Mesenchymal stem cell (in vitro differentiated cells and primary cell): Measurements from ENCODE around the gene LENG1.

Experiments
- DNase-seq: peaks from one replicate; pipeline ENCODE4 v3.0.0-alpha.2; 2013
- H2AFZ ChIP-seq: one replicate; pipeline ENCODE4 v1.6.1; 2013; ENCODE audit warnings: low read depth, mild to moderate bottlenecking, control low read depth, inconsistent platforms, low read length, moderate library complexity
- H2AK5ac ChIP-seq: 2 replicates; pipeline ENCODE4 v1.6.1; 2013; ENCODE audit warnings: low read length, moderate library complexity, mild to moderate bottlenecking, inconsistent platforms; ENCODE audit not compliant: severe bottlenecking
- H2BK120ac ChIP-seq: one replicate; pipeline ENCODE4 v1.6.1; 2013; ENCODE audit warnings: low read depth, mild to moderate bottlenecking, inconsistent platforms, low read length, moderate library complexity
- H2BK12ac ChIP-seq, 2 experiments: one replicate each; pipeline ENCODE4 v1.6.1; 2013; ENCODE audit warnings: inconsistent platforms in 2 of 2, low read length in 2 of 2, mild to moderate bottlenecking in 2 of 2, moderate library complexity in 2 of 2, control low read depth in 1 of 2
- H2BK15ac ChIP-seq: one replicate; pipeline ENCODE4 v1.6.1; 2013; ENCODE audit warnings: mild to moderate bottlenecking, low read depth, inconsistent platforms; ENCODE audit not compliant: poor library complexity, severe bottlenecking
- H2BK5ac ChIP-seq: 2 replicates; pipeline ENCODE4 v1.6.1; 2013; ENCODE audit warnings: low read depth, mild to moderate bottlenecking, low read length, control low read depth, inconsistent platforms; ENCODE audit not compliant: poor library complexity, severe bottlenecking
- H3K14ac ChIP-seq, 2 experiments: one replicate each; pipeline ENCODE4 v1.6.1; 2013; ENCODE audit warnings: inconsistent platforms in 2 of 2, low read length in 2 of 2, control low read depth in 1 of 2, mild to moderate bottlenecking in 1 of 2, moderate library complexity in 1 of 2
- H3K18ac ChIP-seq, 2 experiments: one replicate each; pipeline ENCODE4 v1.6.1; 2013; ENCODE audit warnings: inconsistent platforms in 2 of 2, low read length in 2 of 2, control low read depth in 1 of 2, low read depth in 1 of 2, mild to moderate bottlenecking in 1 of 2
- H3K23ac ChIP-seq, 2 experiments: one replicate each; pipeline ENCODE4 v1.6.1; 2013; ENCODE audit warnings: inconsistent platforms in 2 of 2, low read length in 2 of 2, mild to moderate bottlenecking in 2 of 2, moderate library complexity in 2 of 2, control low read depth in 1 of 2
- H3K27ac ChIP-seq: 2 replicates; pipeline ENCODE4 v1.5.1; 2013; ENCODE audit warnings: mild to moderate bottlenecking, moderate library complexity, low read length, control low read depth, inconsistent platforms; ENCODE audit not compliant: poor library complexity, severe bottlenecking
- H3K27me3 ChIP-seq, 2 experiments: 2 replicates each; pipeline versions ENCODE4 v1.6.1 to v1.7.0; 2013; ENCODE audit warnings: low read length in 2 of 2, mild to moderate bottlenecking in 2 of 2, moderate library complexity in 2 of 2, control low read depth in 1 of 2, inconsistent platforms in 1 of 2; ENCODE audit not compliant: control insufficient read depth in 1 of 2, insufficient read depth in 1 of 2
- H3K36me3 ChIP-seq, 2 experiments: 2 replicates each; pipeline versions ENCODE4 v1.6.1 to v1.7.0; 2013; ENCODE audit warnings: low read length in 2 of 2, control low read depth in 1 of 2, inconsistent platforms in 1 of 2, low read depth in 1 of 2, mild to moderate bottlenecking in 1 of 2; ENCODE audit not compliant: insufficient read depth in 2 of 2, control insufficient read depth in 1 of 2
- H3K4ac ChIP-seq, 2 experiments: one replicate each; pipeline ENCODE4 v1.6.1; 2013; ENCODE audit warnings: inconsistent platforms in 2 of 2, low read length in 2 of 2, mild to moderate bottlenecking in 2 of 2, moderate library complexity in 2 of 2, control low read depth in 1 of 2, low read depth in 1 of 2
- H3K4me1 ChIP-seq: 2 replicates; pipeline ENCODE4 v1.6.1; 2013; ENCODE audit warnings: low read depth, low read length, control low read depth; ENCODE audit not compliant: control insufficient read depth, insufficient read depth
- H3K4me2 ChIP-seq: 2 replicates; pipeline ENCODE4 v1.6.1; 2013; ENCODE audit warnings: low read length, mild to moderate bottlenecking, inconsistent platforms; ENCODE audit not compliant: poor library complexity, severe bottlenecking
- H3K4me3 ChIP-seq, 2 experiments: 2 replicates each; pipeline versions ENCODE4 v1.5.1 to v1.7.0; 2013; ENCODE audit warnings: low read length in 2 of 2, mild to moderate bottlenecking in 2 of 2, control low read depth in 1 of 2, low read depth in 1 of 2; ENCODE audit not compliant: insufficient read depth in 1 of 2
- H3K79me1 ChIP-seq: replicated peaks from 2 replicates; pipeline ENCODE4 v1.6.1; 2013; ENCODE audit warnings: mild to moderate bottlenecking, control low read depth, low read length, inconsistent platforms; ENCODE audit not compliant: poor library complexity, severe bottlenecking
- H3K9ac ChIP-seq: 2 replicates; pipeline ENCODE4 v1.7.0; 2013; ENCODE audit warnings: mild to moderate bottlenecking, low read length, moderate library complexity
- H3K9me3 ChIP-seq: 2 replicates; pipeline ENCODE4 v1.7.0; 2013; ENCODE audit warnings: mild to moderate bottlenecking, low read length; ENCODE audit not compliant: control insufficient read depth
- H4K8ac ChIP-seq: one replicate; pipeline ENCODE4 v1.6.1; 2013; ENCODE audit warnings: inconsistent platforms, mild to moderate bottlenecking, low read length, moderate library complexity
- H4K91ac ChIP-seq: one replicate; pipeline ENCODE4 v1.6.1; 2013; ENCODE audit warnings: mild to moderate bottlenecking, low read length, inconsistent platforms
- WGBS: methylation state at CpG from one replicate; pipeline ENCODE4 v1.1.7; 2013; ENCODE audit warnings: mixed read lengths; 5-methylcytosine and 5-hydroxymethylcytosine counted together

LENG1 gene

DNA sequence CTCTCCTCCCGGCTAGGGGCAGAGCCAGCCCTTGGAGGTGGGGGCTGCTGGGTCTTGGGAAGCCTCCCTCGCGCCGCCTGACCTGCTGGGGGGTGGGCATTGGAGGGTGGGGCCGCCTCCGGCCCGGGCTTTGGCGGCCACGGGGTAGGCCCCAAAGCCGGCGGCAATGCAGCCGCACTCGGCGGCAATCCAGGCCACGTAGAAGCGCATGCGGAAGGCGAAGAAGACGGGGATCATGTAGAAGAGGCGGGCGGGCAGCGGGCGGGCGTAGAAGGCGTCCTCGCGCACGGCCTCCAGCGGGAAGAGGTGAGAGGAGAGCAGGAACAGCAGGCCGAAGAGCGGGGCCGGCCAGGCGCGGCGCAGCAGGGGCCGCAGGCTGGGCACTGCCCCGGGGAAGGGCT is 21.2 kb upstream of the LENG1 start:
- peaks cover 2% of the 10 kb centered on the region for H3K4me1 ChIP-seq
- no peak overlapping the region for H2BK5ac ChIP-seq
- no peak overlapping the region for H2BK12ac ChIP-seq
- H2BK15ac ChIP-seq = no peak overlapping the region
- H2AFZ ChIP-seq = no peak overlapping the region
- no peak overlapping the region for H3K23ac ChIP-seq
- H3K36me3 ChIP-seq = peaks cover 51 to 52% of the 10 kb centered on the region in 2 experiments
- H3K27me3 ChIP-seq = no peaks in the 10 kb centered on the region
- no peak overlapping the region for H3K27ac ChIP-seq
- no peak for DNase-seq
- no peak overlapping the region for H3K4me3 ChIP-seq
- peaks cover 41% of the 10 kb centered on the region for H3K79me1 ChIP-seq
- no peak overlapping the region for H3K18ac ChIP-seq
- no peak overlapping the region for H2BK120ac ChIP-seq
- H3K9ac ChIP-seq = no peak overlapping the region
- no peak overlapping the region for H3K4ac ChIP-seq
- H3K14ac ChIP-seq = no peak overlapping the region
- H4K91ac ChIP-seq = no peak overlapping the region
- no peaks in the 10 kb centered on the region for H3K9me3 ChIP-seq
- H3K4me2 ChIP-seq = no peak overlapping the region
- 97% methylated on average over 37 of the region's 37 CpGs for WGBS
- no peak overlapping the region for H4K8ac ChIP-seq
- no peak overlapping the region for H2AK5ac ChIP-seq

DNA sequence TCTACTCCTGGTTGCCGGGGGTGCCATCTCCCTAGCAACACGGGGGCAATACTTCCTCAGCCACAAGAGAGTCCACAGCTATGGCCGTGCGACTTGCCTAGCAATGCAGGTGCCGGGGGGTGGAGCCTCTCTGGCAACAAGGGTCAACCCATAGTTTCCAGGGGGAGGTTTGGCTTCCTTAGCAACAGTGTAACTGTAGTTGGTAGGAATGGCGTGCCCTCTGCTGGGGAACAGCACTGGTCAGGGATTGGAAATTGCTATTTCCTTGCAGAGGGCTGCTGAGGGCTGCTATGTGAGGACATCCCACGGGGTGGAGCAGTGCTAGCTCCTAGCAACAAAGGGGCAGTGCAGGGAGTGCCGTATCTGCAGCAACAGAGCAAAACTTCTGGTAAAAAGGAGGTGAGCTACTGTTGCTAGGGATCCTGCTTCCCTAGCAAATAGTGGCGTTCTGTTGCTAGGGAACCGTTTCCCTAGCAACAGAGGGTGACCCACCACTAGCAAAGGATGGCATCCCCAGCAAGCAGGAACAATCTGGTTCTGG is 20.5 kb upstream of the LENG1 start:
- Histone ChIP-seq H2BK120ac (no peak overlapping the region), H3K27me3 (no peaks in the 10 kb centered on the region), H3K23ac (no peak overlapping the region), H3K14ac (no peak overlapping the region), H4K91ac (peak overlapping the region; percentile 54), H3K4me1 (peaks cover 2% of the 10 kb centered on the region), H3K36me3 (peaks cover 56% of the 10 kb centered on the region in 2 experiments), H3K4me3 (no peak overlapping the region), H3K9me3 (no peaks in the 10 kb centered on the region), H3K79me1 (peaks cover 39% of the 10 kb centered on the region), H2BK15ac (no peak overlapping the region), H3K18ac (peak overlapping the region in 1 of 2 experiments; percentile 14), H3K4me2 (no peak overlapping the region), H4K8ac (no peak overlapping the region), H2BK5ac (no peak overlapping the region), H2AFZ (no peak overlapping the region), H3K4ac (no peak overlapping the region), H2BK12ac (no peak overlapping the region), H3K27ac (no peak overlapping the region), H2AK5ac (no peak overlapping the region), H3K9ac (no peak overlapping the region)
- peak; percentile 89 for DNase-seq
- 55% methylated on average over 10 of the region's 10 CpGs for WGBS

DNA sequence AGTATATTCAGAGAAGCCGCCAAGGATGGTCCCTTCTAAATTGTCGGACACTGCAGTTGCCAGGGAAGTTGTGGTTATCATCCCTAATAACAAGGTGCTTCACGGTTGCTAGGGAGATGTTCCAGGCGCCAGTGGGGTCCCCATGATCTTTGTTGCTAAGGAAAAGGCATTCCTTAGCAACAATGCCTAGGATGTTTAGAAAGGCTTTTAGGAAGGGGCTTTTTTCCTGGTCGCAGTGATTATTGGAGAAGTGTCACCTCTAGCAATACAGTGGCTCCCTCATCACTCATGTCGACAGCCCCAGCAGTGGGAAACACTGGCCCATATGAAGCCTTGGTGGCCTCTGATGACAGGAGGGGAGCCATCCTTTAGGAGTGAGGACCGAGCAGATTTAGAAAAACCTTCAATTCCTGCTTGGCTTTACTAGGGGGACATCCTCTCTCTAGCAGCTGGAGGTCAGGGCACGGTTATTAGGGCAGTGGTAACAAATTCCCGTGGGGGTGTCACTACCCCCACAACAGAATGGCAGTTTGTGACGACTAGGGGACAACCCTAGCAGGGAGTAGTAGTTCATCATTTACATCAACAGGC is 19.8 kb upstream of the LENG1 start:
- no peak overlapping the region for H3K4ac ChIP-seq
- no peak overlapping the region for H2BK15ac ChIP-seq

DNA sequence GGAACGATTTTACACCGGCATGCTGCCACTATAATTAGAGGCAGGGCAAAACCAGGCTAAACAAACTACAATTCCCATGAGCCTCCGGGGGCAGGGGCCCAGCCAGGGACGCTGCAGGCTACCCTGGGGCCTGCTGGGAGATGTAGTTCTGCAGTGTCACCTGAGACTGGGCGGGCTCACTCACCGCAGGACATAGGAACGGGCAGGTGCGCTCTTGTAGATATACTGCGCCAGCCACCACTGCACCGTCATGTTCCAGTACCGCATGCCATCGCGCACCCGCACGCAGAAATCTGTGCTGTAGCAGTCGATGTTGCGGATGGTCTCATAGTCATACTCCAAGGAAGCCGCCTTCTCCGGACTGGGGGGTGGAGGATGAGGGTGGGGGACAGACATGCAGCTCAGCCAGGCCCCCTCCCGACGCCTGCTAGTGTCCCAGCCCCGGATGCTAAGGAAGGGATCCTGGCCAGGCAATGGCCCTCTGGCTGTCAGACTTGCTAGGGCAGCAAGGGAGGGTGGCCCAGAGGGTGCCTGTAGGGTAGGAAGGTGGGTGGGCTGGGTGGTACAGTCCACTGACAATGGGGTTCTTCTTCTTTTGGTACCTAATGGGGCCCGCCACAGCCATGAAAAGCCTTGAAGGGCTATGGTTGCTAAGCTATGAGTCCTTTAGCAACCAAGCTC is 19.2 kb upstream of the LENG1 start:
- Histone ChIP-seq H4K91ac (no peak overlapping the region), H3K27me3 (no peaks in the 10 kb centered on the region)
- 80% methylated on average over 23 of the region's 23 CpGs for WGBS

More for the DNA sequence above, 19.8 kb upstream of the LENG1 start:
- H2AFZ ChIP-seq = no peak overlapping the region
- no peak overlapping the region for H4K8ac ChIP-seq
- H3K27ac ChIP-seq = no peak overlapping the region
- peak overlapping the region; percentile 54 for H4K91ac ChIP-seq
- no peak overlapping the region for H2AK5ac ChIP-seq
- H3K18ac ChIP-seq = no peak overlapping the region
- no peak for DNase-seq
- no peak overlapping the region for H3K4me3 ChIP-seq
- H2BK120ac ChIP-seq = no peak overlapping the region
- H3K36me3 ChIP-seq = peaks cover 56 to 59% of the 10 kb centered on the region in 2 experiments
- peaks cover 2% of the 10 kb centered on the region for H3K4me1 ChIP-seq
- no peak overlapping the region for H3K9ac ChIP-seq
- 94% methylated on average over 10 of the region's 10 CpGs for WGBS
- H3K23ac ChIP-seq = no peak overlapping the region
- no peak overlapping the region for H3K4me2 ChIP-seq
- no peak overlapping the region for H2BK5ac ChIP-seq
- H3K9me3 ChIP-seq = no peaks in the 10 kb centered on the region
- H3K14ac ChIP-seq = no peak overlapping the region
- peaks cover 38% of the 10 kb centered on the region for H3K79me1 ChIP-seq
- no peak overlapping the region for H2BK12ac ChIP-seq
- H3K27me3 ChIP-seq = no peaks in the 10 kb centered on the region

More for the DNA sequence above, 19.2 kb upstream of the LENG1 start:
- Histone ChIP-seq H3K9ac (no peak overlapping the region), H3K4me3 (no peak overlapping the region), H3K4me2 (no peak overlapping the region), H4K8ac (no peak overlapping the region), H3K27ac (no peak overlapping the region), H2BK120ac (no peak overlapping the region), H2AK5ac (no peak overlapping the region), H2BK15ac (no peak overlapping the region), H3K79me1 (peaks cover 34% of the 10 kb centered on the region), H3K18ac (no peak overlapping the region), H3K14ac (no peak overlapping the region), H2BK12ac (peak overlapping the region in 1 of 2 experiments; percentile 3), H2AFZ (no peak overlapping the region), H2BK5ac (no peak overlapping the region), H3K4me1 (peaks cover 4% of the 10 kb centered on the region), H3K36me3 (peaks cover 52 to 64% of the 10 kb centered on the region in 2 experiments), H3K9me3 (no peaks in the 10 kb centered on the region), H3K23ac (no peak overlapping the region), H3K4ac (no peak overlapping the region)
- DNase-seq = no peak
